MM.1S (cell line): Measurements from ENCODE around the gene GORASP1.

Experiments used
- DNase-seq: peaks from one replicate; pipeline ENCODE4 v3.0.0-alpha.2; 2015
- H2AFZ ChIP-seq: fragments of 300-600 bp; sonication (generic); 2 replicates; pipeline ENCODE4 v1.6.0; 2016; ENCODE audit warnings: antibody characterized with exemption, low read length
- H3F3A ChIP-seq: fragments of 300-600 bp; sonication (generic); 2 replicates; pipeline ENCODE4 v1.6.1; 2016; ENCODE audit warnings: mild to moderate bottlenecking, antibody characterized with exemption, low read length, moderate library complexity, mixed read lengths; ENCODE audit not compliant: insufficient read depth
- H3K27ac ChIP-seq: fragments of 300-600 bp; sonication (generic); 2 replicates; pipeline ENCODE4 v1.5.1; 2016; ENCODE audit warnings: mild to moderate bottlenecking, low read length
- H3K27me3 ChIP-seq: fragments of 300-600 bp; sonication (generic); replicated peaks from 2 replicates; pipeline ENCODE4 v1.6.0; 2016; ENCODE audit warnings: low read length; ENCODE audit not compliant: insufficient read depth
- H3K36me3 ChIP-seq: fragments of 300-600 bp; sonication (generic); replicated peaks from 2 replicates; pipeline ENCODE4 v1.6.1; 2016; ENCODE audit warnings: mild to moderate bottlenecking, low read length, mixed read lengths; ENCODE audit not compliant: insufficient read depth
- H3K4me1 ChIP-seq: fragments of 300-600 bp; sonication (generic); 2 replicates; pipeline ENCODE4 v1.6.1; 2016; ENCODE audit warnings: low read length, mixed read lengths
- H3K4me2 ChIP-seq: fragments of 300-600 bp; sonication (generic); 2 replicates; pipeline ENCODE4 v1.6.0; 2016; ENCODE audit warnings: low read depth, low read length
- H3K4me3 ChIP-seq: fragments of 300-600 bp; sonication (generic); 2 replicates; pipeline ENCODE4 v1.5.1; 2016; ENCODE audit warnings: low read length, mixed read lengths
- H3K79me2 ChIP-seq: fragments of 300-600 bp; sonication (generic); 2 replicates; pipeline ENCODE4 v1.6.1; 2016; ENCODE audit warnings: mixed run types, low read length, mixed read lengths
- H3K9ac ChIP-seq: fragments of 300-600 bp; sonication (generic); 2 replicates; pipeline ENCODE4 v1.6.1; 2016; ENCODE audit warnings: low read length, mixed read lengths
- H3K9me2 ChIP-seq: fragments of 300-600 bp; sonication (generic); replicated peaks from 2 replicates; pipeline ENCODE4 v1.6.1; 2016; ENCODE audit warnings: mild to moderate bottlenecking, low read length, mixed read lengths; ENCODE audit not compliant: insufficient read depth
- H3K9me3 ChIP-seq: fragments of 300-600 bp; sonication (generic); replicated peaks from 2 replicates; pipeline ENCODE4 v1.6.1; 2016; ENCODE audit warnings: mild to moderate bottlenecking, low read length, mixed read lengths; ENCODE audit not compliant: insufficient read depth
- H4K20me1 ChIP-seq: fragments of 300-600 bp; sonication (generic); 2 replicates; pipeline ENCODE4 v1.6.1; 2016; ENCODE audit warnings: mild to moderate bottlenecking, low read length, moderate library complexity, mixed read lengths; ENCODE audit not compliant: insufficient read depth
- EZH2 ChIP-seq: fragments of 300-600 bp; sonication (generic); optimal IDR thresholded peaks from 2 replicates; pipeline ENCODE3; 2017; ENCODE audit warnings: low read depth, mild to moderate bottlenecking, antibody characterized with exemption, low read length, mixed read lengths
- EZH2phosphoT487 ChIP-seq: fragments of 300-600 bp; sonication (generic); IDR thresholded peaks from 2 replicates; pipeline ENCODE4 v1.6.1; 2018; ENCODE audit warnings: antibody characterized with exemption, low read length
- TF ChIP-seq, protein P1 (sequence below): fragments of 300-600 bp; sonication (generic); IDR thresholded peaks from 2 replicates; pipeline ENCODE4 v1.5.1; 2016; ENCODE audit warnings: antibody characterized with exemption, low read length, mixed read lengths

Gene GORASP1

DNA sequence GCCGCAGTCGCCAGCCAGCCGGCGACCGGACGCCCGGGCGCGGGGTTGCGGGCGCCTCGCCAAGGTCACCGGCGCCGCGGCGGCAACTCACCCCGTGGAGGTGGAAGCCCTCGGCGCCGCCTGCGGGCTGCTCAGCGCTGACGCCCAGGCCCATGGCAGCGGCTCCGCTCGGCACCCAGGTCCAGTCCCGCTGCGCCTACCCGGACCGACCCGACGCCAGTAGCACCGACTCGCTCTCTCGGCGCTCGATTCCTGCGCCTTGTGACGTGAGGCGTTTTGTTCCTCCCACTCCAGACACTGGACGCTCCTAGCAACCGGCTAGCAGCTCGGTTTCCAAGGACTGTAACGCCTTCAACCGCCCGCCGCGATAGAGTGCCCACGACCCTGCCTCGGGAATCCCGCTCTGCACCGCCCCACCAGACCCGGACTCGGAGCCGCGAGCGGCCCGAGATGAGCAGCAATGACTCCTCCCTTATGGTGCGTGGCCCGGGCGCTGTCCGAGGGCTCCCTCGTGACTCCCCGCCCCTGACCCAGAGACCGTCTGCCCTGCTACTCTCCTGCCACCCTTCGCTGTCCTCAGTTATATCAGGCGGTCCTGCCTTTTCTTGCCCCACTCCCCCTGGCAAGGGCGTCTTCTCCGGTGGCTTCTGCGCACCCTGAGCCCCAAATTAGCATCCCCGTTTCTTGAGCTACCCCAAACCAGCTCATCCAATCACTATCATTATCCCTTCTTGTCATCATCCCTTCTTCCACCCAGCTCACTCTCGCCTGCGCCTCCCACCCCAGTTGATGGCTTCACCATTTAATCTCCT is at the start of gene GORASP1, which contains the start of gene TTC21A:
Gene GORASP1 (minus strand): TSS at position 240 of the 812 bp plus-strand sequence. CDS start 86 bp downstream, at position 154.
Gene TTC21A (plus strand): TSS at position 293 of the 812 bp plus-strand sequence. CDS start 158 bp downstream, at position 451.
- DNase-seq: peak; percentile 78
- H3K27me3 ChIP-seq: no peaks in the 10 kb centered on the region
- peak within 1 kb of the TSS; percentile 99 for H3K4me3 ChIP-seq
- no peaks in the 10 kb centered on the region for H4K20me1 ChIP-seq
- H3K4me1 ChIP-seq: peaks cover 29% of the 10 kb centered on the region
- no peaks in the 10 kb centered on the region for H3K36me3 ChIP-seq
- H2AFZ ChIP-seq: peak within 1 kb of the TSS; percentile 93
- H3K9me3 ChIP-seq: no peaks in the 10 kb centered on the region
- peak within 1 kb of the TSS; percentile 87 for H3K27ac ChIP-seq
- H3K9ac ChIP-seq: peak within 1 kb of the TSS; percentile 86
- H3K4me2 ChIP-seq: peak within 1 kb of the TSS; percentile 99
- peaks cover 44% of the 10 kb centered on the region for H3K79me2 ChIP-seq
- H3F3A ChIP-seq: peaks cover 12% of the 10 kb centered on the region
- TF ChIP-seq, protein P1, sequence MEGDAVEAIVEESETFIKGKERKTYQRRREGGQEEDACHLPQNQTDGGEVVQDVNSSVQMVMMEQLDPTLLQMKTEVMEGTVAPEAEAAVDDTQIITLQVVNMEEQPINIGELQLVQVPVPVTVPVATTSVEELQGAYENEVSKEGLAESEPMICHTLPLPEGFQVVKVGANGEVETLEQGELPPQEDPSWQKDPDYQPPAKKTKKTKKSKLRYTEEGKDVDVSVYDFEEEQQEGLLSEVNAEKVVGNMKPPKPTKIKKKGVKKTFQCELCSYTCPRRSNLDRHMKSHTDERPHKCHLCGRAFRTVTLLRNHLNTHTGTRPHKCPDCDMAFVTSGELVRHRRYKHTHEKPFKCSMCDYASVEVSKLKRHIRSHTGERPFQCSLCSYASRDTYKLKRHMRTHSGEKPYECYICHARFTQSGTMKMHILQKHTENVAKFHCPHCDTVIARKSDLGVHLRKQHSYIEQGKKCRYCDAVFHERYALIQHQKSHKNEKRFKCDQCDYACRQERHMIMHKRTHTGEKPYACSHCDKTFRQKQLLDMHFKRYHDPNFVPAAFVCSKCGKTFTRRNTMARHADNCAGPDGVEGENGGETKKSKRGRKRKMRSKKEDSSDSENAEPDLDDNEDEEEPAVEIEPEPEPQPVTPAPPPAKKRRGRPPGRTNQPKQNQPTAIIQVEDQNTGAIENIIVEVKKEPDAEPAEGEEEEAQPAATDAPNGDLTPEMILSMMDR: no peak
- no peak for TF ChIP-seq EZH2
- no peak for TF ChIP-seq EZH2phosphoT487
- H3K9me2 ChIP-seq: no peaks in the 10 kb centered on the region

DNA sequence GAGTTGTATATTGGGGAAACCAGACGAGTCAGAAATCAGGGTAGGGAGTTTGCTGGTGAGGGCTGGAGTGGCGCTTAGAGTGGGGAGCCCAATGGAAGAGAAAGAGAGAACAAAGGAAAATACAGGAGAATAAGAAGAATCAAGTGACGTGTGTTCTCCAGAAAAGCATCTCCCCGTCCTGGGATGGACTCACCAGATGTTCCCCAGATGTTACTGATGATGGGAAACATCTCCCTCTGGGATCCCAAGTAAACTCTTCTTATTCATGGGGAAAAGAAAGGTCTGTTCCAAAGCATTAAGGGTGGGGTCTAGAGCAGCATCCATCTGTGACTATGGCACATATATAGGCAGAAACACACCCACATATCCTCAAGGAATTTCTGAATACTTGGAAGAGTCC is 49.0 kb upstream of the GORASP1 start:
- H3K9ac ChIP-seq: no peak overlapping the region

DNA sequence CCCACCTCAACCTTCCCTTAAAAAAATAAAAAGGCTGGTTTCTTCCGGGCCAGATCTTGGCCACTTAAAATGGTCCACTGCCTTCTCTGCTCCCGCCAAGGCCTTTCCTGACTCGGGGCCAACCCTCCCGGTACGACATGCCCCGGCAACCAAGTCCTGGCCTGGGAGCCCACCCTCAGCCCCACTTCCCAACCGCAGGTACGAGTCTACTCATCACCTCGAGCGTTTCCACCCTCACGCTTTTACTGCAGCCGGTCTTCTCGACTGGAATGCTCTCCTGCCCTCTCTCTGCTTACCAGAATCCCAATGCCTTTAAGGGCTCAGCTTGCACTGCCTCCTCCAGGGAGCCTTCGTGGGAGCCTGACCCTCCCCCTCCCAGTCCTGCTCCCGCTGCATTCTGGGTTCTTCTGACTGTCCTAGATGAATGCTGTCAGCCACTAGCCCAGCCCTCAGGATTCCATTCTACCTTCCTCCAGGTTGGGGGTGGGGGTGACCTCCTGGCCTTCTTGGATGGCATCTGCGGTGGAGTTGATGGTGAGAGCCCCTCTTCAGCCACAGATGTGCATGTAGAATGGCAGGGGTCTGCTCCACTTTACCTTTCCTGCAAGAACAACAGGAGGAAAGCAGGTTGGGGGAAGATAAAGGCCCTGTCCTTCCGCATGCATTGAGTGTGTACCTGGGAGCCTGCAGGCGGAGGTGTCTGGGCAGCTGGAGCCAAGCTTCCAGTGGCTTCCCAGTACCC is 47.0 kb upstream of the GORASP1 start:
- H3K36me3 ChIP-seq: no peaks in the 10 kb centered on the region
- TF ChIP-seq EZH2: no peak
- TF ChIP-seq, protein P1: no peak
- no peak for TF ChIP-seq EZH2phosphoT487
- H3K27me3 ChIP-seq: no peaks in the 10 kb centered on the region
- H3K79me2 ChIP-seq: peaks cover 35% of the 10 kb centered on the region
- no peaks in the 10 kb centered on the region for H4K20me1 ChIP-seq
- H3F3A ChIP-seq: peaks cover 24% of the 10 kb centered on the region
- H3K4me3 ChIP-seq: no peak overlapping the region
- H3K27ac ChIP-seq: no peak overlapping the region
- no peak overlapping the region for H2AFZ ChIP-seq
- no peaks in the 10 kb centered on the region for H3K9me3 ChIP-seq
- no peak for DNase-seq
- H3K4me2 ChIP-seq: no peak overlapping the region
- no peaks in the 10 kb centered on the region for H3K9me2 ChIP-seq
- H3K4me1 ChIP-seq: peaks cover 22% of the 10 kb centered on the region
- no peak overlapping the region for H3K9ac ChIP-seq

More for the DNA sequence above, 49.0 kb upstream of the GORASP1 start:
- H3K36me3 ChIP-seq: no peaks in the 10 kb centered on the region
- H4K20me1 ChIP-seq: no peaks in the 10 kb centered on the region
- H3K9me2 ChIP-seq: no peaks in the 10 kb centered on the region
- TF ChIP-seq, protein P1: no peak
- no peak for TF ChIP-seq EZH2phosphoT487
- no peaks in the 10 kb centered on the region for H3K9me3 ChIP-seq
- H3K4me1 ChIP-seq: peaks cover 6% of the 10 kb centered on the region
- peaks cover 18% of the 10 kb centered on the region for H3F3A ChIP-seq
- no peak overlapping the region for H3K27ac ChIP-seq
- H3K4me3 ChIP-seq: no peak overlapping the region
- no peak overlapping the region for H3K4me2 ChIP-seq
- peaks cover 15% of the 10 kb centered on the region for H3K79me2 ChIP-seq
- DNase-seq: no peak
- no peak overlapping the region for H2AFZ ChIP-seq
- H3K27me3 ChIP-seq: no peaks in the 10 kb centered on the region
